ENCODE results near the gene PODN.

PODN gene

DNA sequence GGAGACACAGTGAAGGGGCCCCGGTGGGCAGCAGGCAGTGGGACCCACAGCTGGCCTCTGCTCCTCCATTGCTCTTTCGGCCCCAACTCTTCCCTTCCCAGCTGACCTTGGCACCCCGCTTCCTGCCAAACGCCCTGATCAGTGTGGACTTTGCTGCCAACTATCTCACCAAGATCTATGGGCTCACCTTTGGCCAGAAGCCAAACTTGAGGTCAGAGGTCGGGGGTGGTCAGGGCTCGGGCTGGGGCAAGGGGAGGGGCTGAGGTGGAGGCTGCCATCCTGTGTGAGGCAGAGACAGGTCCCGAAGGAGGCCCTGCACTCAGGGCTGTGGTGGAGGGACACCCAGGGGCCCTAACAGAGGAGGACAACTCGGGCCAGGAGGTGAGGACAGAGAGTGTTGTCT is 13.7 kb downstream of the PODN start:
- DNase-seq, result peak; percentile 4

DNA sequence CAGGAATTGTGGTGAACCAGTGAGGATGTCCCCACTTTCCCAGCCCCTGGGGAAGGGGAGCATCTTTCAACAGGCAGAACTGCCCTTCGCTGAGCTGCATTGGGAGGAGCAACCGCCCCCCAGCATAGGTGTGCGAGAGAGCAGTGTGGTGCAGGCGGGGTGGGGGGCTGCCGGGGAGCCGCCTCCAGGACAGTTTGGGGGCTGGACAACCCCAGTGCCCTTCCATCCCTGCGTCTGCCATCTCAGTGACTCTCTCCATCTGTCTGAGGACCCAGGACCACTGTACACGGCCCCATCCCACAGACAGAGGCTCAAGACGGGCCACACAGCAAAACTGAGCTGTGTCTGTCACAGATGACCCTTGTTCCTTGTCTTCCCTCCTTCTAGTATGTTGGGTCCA is 14.2 kb downstream of the PODN start:
- DNase-seq, result peak; percentile 13

- DNase-seq, result peak; percentile 11
These were observed 14.9 kb downstream of the PODN start for GRCh38 chr1:53076721-53077598.

DNA sequence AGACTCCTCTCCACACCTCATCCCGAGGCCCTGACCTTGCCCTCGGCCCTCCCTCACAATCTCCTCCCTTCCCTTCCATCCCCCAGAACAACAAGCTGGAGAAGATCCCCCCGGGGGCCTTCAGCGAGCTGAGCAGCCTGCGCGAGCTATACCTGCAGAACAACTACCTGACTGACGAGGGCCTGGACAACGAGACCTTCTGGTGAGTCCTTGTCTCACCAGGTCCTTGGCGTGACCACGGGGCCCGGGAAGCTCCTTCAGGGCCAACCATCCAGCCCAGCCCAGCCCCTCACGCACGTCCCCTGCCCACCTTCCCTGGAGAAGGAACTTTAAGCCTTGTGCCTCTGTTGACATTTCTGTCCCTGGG is 15.6 kb downstream of the PODN start:
- peak; percentile 4 for DNase-seq

DNA sequence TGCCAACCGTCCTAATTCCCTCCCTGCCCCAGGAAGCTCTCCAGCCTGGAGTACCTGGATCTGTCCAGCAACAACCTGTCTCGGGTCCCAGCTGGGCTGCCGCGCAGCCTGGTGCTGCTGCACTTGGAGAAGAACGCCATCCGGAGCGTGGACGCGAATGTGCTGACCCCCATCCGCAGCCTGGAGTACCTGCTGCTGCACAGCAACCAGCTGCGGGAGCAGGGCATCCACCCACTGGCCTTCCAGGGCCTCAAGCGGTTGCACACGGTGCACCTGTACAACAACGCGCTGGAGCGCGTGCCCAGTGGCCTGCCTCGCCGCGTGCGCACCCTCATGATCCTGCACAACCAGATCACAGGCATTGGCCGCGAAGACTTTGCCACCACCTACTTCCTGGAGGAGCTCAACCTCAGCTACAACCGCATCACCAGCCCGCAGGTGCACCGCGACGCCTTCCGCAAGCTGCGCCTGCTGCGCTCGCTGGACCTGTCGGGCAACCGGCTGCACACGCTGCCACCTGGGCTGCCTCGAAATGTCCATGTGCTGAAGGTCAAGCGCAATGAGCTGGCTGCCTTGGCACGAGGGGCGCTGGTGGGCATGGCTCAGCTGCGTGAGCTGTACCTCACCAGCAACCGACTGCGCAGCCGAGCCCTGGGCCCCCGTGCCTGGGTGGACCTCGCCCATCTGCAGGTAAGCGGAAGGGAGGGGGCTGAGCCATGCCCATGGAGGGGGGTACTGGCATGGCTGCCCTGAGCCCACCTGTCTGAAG is 16.5 kb downstream of the PODN start:
- DNase-seq, result peak; percentile 6

- DNase-seq, result no peak
These were observed 17.2 kb downstream of the PODN start for GRCh38 chr1:53079251-53079650.

- no peak for DNase-seq
These were observed 18.0 kb downstream of the PODN start for GRCh38 chr1:53080041-53080440.

DNA sequence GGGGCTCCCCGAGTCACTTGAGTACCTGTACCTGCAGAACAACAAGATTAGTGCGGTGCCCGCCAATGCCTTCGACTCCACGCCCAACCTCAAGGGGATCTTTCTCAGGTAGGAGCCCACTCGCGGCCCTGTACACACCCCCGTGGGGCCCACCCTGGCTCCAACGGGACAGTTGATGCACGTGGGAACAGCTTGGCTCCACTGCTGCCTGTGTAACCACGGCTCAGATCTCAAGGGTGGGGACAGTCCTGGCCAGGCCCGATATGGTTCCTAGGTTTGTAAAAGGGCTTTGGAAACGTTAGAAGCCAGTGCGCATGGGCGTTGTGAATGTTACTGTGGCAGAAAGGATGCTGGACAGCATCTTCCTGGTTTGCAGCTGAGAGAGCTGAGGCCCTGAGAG is 18.8 kb downstream of the PODN start:
- no peak for DNase-seq

DNA sequence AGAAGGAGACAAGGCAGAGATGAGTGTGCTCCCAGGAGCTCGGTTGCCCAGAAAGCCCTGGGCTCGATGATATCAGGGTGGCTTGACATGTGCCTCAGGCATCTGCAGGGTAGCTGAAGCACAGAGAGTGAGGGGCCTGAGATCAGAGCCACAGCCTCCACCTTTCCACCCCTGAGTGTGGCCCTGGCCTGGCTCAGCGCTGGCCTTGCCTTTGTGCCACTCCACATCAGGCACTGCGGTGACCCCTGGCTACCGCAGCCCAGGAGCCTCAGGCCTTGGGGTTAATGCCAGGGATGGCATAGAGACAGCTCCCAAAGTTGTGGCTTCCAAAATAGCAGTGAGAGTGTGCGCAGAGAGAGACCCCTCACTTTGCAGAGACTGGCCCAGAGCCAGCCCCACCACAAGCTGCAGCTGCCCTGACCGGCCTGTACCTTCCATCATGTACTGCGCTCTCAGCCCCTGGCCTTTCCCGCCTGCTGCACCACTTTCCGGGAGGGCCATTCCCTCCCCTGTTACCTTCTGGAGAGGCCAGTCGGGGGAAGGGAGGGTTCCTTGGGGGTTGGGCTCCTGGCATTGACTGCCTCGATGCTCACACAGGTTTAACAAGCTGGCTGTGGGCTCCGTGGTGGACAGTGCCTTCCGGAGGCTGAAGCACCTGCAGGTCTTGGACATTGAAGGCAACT is 19.5 kb downstream of the PODN start:
- no peak for DNase-seq

GRCh38 chr1:53082826-53083455 is 20.9 kb downstream of the PODN start:
- no peak for DNase-seq

DNA sequence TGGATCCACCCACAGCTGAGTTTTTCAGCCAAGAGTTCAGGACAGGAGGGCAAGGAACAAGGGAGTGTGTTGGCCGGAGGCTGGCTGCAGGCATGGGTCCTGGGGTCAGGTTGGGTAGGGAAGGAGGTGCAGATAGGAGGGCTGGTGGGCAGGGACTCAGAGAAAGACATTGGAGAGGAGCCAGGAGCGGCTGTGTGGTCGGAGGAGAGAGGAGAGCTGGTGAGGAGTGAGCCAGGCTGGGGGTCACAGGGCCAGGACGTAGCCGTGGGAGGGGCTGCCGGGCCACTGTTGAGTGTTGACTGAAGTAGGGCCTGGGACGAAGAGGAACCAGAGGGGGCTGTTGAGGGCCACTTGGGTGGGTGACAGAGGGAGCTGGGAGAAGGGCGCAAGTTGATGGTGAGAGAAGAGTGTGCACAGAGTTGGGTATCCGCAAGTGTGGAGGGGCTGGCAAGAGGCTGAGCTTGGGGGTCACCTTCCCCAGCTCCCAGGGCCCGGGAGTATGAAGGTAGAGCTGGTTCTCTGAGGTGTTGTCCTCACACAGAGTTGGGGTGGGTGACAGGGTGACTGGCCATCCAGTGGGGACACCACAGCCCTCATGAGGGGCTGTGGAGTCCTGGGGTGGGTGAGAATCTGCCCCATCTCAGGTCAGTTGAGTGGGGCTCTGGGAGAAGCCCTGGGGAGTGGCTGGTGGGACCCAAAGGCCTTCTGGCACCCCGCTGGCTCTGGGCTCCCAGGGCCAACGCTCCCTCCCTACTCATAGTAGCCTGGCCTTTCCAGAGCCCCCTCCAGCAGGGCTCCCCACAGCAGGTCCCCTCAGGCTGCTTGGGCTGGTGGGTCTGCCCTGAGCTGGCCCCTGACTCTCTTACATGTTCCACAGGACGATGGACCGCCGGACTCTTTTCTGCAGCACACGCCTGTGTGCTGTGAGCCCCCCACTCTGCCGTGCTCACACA is 21.9 kb downstream of the PODN start:
- no peak for DNase-seq

DNA sequence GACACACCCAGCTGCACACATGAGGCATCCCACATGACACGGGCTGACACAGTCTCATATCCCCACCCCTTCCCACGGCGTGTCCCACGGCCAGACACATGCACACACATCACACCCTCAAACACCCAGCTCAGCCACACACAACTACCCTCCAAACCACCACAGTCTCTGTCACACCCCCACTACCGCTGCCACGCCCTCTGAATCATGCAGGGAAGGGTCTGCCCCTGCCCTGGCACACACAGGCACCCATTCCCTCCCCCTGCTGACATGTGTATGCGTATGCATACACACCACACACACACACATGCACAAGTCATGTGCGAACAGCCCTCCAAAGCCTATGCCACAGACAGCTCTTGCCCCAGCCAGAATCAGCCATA is 22.6 kb downstream of the PODN start:
- DNase-seq, result peak; percentile 31

DNA sequence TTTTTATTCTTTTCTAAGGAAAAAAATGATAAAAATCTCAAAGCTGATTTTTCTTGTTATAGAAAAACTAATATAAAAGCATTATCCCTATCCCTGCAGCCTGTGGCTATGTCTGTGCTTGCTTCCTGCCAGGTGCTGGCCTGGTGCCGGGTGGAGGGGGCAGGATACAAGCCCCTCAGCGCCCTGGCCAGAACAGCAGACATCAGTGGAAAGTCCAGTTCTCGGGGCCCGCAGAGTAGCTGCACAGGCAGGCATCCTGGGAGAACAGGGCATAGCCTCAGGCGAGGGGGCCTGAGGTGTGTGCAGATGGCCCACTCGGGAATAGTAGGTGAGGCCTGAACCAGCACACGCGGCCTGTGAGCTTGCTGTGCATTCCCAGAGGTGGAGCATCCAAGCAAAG is 23.4 kb downstream of the PODN start:
- DNase-seq, result no peak

GRCh38 chr1:53086491-53087070 is 24.6 kb downstream of the PODN start:
- no peak for DNase-seq

GRCh38 chr1:53087332-53088285 is 25.6 kb downstream of the PODN start:
- DNase-seq, result no peak

GRCh38 chr1:53088616-53089300 is 26.7 kb downstream of the PODN start:
- DNase-seq, result no peak

GRCh38 chr1:53089478-53090226 is 27.6 kb downstream of the PODN start:
- DNase-seq, result no peak

DNA sequence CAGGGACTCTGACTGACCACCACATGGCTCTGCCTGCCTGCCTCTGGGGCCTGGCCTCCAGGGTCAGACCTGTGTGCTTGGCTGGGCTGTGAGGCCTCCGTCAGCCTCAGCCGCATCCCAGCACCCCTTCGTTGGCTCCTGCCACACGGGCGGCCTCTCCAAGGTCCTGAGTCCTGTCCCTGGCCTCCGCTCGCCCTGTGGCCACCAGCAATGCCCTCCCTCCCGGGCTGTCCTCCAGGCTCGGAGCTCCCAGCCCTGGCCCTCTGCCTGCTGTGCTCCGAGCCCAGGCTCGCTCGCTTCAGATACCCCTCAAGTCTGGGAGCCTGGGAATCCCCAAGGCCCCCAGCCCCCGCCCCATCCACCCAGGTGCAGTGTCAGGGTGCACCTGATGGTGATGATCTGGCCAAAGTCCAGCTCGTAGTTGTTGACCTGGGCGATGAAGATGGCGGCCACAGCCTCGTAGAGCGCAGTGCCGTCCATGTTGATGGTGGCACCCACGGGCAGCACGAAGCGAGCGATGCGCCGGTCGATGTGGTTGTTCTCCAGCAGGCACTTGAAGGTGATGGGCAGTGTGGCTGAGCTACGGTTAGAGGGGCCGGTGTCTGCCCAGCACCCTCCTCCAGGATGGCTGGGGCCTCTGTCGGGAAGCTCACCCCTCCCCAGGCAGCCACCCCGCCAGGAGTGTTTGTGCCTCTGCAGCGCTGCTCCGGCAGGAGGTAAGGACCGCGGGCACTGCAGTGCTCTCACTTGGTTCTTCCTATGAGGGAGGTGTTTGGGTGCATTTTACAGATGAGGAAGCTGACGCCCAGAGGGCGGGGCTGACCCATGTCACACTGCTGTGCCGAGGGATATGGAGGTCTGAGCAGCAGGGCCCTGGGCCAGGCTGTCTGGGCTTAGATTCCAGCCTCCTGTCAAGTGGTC is 28.5 kb downstream of the PODN start:
- peak; percentile 36 for DNase-seq

Measured in CD4-positive, alpha-beta T cell treated with Interleukin-15 for 1 hour (primary cell).